HG02970 (cell line): Measurements from ENCODE around the gene METTL8.

Source experiments
- ATAC-seq: cut with Tn5 transposase; IDR thresholded peaks from one replicate; pipeline ENCODE4 v1.9.1; 2021; ENCODE audit warnings: mild to moderate bottlenecking, moderate library complexity, moderate number of reproducible peaks; ENCODE audit not compliant: unreplicated experiment, low FRiP score

The METTL8 gene

DNA sequence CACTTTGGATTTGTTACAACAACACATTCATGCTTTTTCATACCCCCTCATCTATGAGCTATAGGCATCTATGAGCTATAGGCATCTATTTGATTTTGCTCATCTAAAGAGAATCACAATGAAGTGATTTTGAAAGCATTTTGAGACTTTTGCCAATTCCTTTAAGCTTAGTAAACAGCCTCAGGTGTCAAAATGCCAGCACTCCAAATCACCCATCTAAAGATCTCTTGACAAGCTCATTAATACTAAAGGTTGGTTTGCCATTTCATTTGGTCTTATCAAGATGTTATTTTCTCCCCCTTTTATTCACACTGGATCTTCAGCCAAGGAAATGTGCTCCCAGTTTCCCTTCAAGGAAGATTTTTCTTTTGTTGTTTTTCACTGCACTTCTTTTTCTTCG is 162.4 kb downstream of the METTL8 start:
- no peak for ATAC-seq

DNA sequence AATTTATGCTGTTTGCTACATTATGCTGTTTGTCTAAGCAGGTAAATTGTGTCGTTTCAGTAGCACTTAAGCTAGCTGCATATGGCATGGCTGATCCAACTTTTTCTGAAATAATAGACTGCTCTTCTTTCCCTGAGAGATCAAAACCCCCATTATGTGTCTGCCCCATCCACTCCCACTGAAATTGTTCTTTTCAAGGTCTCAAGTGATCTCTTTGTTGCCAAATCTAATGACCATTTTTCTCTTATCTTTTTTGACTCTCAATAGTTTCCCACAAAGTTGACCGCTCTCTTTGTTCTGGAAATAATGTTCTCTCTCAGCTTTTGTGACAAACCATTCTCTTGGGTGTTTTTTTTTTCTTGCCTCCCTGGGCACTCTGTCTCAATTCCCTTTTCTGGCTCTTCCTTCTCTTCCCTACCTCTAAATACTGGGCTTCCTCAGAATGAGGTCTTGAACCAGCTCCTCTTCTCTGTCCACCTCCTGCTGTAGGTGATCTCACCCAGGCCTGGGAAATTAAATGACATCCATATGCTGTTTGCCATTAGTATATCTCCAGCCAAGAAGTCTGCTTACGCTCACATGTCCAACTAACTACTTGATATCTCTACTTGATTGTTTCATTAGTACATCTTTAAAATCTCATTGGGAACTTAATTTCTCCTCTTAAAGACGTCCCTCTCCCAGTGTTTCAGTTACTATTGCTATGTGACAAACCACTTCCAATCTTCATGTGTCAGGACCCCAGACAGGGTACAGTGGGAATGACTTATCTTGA is 165.7 kb downstream of the METTL8 start:
- ATAC-seq, result no peak
